H1 (cell line): ENCODE results near the gene PRX. TPM values are rescaled to one million over a fixed set of nuclear protein-coding genes. Genes with fewer than 3 reads are reported as not detected.
A peak's percentile ranks its signal among the peaks of the same experiment; 100 is the strongest.

Source experiments
- CTCF ChIA-PET: fragments of 300-600 bp; sonication (Branson Sonifier 250); formaldehyde crosslinking; loops from one replicate; lab custom pipeline; 2021; ENCODE audit not compliant: partially characterized antibody; lab: Charles Lee
- POLR2A ChIA-PET: fragments of 300-600 bp; sonication (Branson Sonifier 250); formaldehyde crosslinking; loops from one replicate; lab custom pipeline; 2021; ENCODE audit warnings: inconsistent platforms; ENCODE audit not compliant: partially characterized antibody; lab: Charles Lee
- DNase-seq, 2 experiments: peaks; one replicate each; pipeline versions ENCODE4 v3.0.0 to v3.0.0-alpha.2; 2010 to 2022; ENCODE audit warnings: low spot score in 2 of 2, low read depth in 1 of 2, mixed read lengths in 1 of 2
- FAIRE-seq: peaks from 2 replicates; lab custom pipeline; 2011; peaks lifted over from hg19 to GRCh38; lab: Jason Lieb, UNC
- H2AFZ ChIP-seq: 2 replicates; pipeline ENCODE4 v1.8.1; 2012; ENCODE audit warnings: low read length, inconsistent platforms
- H2AK5ac ChIP-seq: 2 replicates; pipeline ENCODE4 v1.6.1; 2013; ENCODE audit warnings: low read depth, low read length
- H2BK120ac ChIP-seq: replicated peaks from 2 replicates; pipeline ENCODE3; 2013; ENCODE audit warnings: low read depth, low read length, inconsistent platforms
- H2BK12ac ChIP-seq: 2 replicates; pipeline ENCODE4 v1.6.1; 2013; ENCODE audit warnings: low read depth, low read length
- H2BK15ac ChIP-seq: 2 replicates; pipeline ENCODE4 v1.6.1; 2013; ENCODE audit warnings: low read length
- H2BK20ac ChIP-seq: 2 replicates; pipeline ENCODE4 v1.6.1; 2013; ENCODE audit warnings: low read length
- H2BK5ac ChIP-seq: 2 replicates; pipeline ENCODE4 v1.6.1; 2013; ENCODE audit warnings: low read depth, low read length
- H3K14ac ChIP-seq: 2 replicates; pipeline ENCODE4 v1.6.1; 2013; ENCODE audit warnings: inconsistent platforms; ENCODE audit not compliant: insufficient read length
- H3K18ac ChIP-seq: 2 replicates; pipeline ENCODE4 v1.6.1; 2013; ENCODE audit warnings: low read length; ENCODE audit errors: extremely low read depth
- H3K23ac ChIP-seq: 2 replicates; pipeline ENCODE4 v1.6.1; 2013; ENCODE audit warnings: inconsistent platforms; ENCODE audit not compliant: insufficient read length
- H3K23me2 ChIP-seq: 2 replicates; pipeline ENCODE4 v1.6.1; 2013; ENCODE audit warnings: low read depth, low read length
- H3K27ac ChIP-seq: 2 replicates; pipeline ENCODE4 v1.6.1; 2011; ENCODE audit warnings: low read depth, low read length, inconsistent platforms
- H3K27me3 ChIP-seq, 4 experiments: replicated peaks in 1 of 4; 1 replicate in 1 of 4; 2 replicates in 3 of 4; pipeline versions ENCODE4 v1.6.1 to v1.8.1; 2011 to 2013; ENCODE audit warnings: low read length in 3 of 4, mild to moderate bottlenecking in 3 of 4, inconsistent platforms in 2 of 4, mixed read lengths in 2 of 4, moderate library complexity in 1 of 4; ENCODE audit not compliant: control insufficient read depth in 3 of 4, insufficient read depth in 3 of 4; ENCODE audit errors: extremely low read depth in 1 of 4
- H3K36me3 ChIP-seq, 4 experiments: 2 replicates each; pipeline versions ENCODE4 v1.6.1 to v1.8.1; 2011 to 2013; ENCODE audit warnings: mild to moderate bottlenecking in 4 of 4, low read length in 3 of 4, moderate library complexity in 2 of 4, control low read depth in 1 of 4, inconsistent platforms in 1 of 4; ENCODE audit not compliant: insufficient read depth in 4 of 4, control insufficient read depth in 2 of 4
- H3K4ac ChIP-seq: replicated peaks from 2 replicates; pipeline ENCODE3; 2013; ENCODE audit warnings: low read length, low read depth, mixed read lengths, inconsistent platforms; ENCODE audit not compliant: insufficient read length
- H3K4me1 ChIP-seq, 4 experiments: replicated peaks in 1 of 4; 1 replicate in 1 of 4; 2 replicates in 3 of 4; pipeline versions ENCODE4 v1.6.1 to v1.8.1; 2011 to 2013; ENCODE audit warnings: low read length in 3 of 4, inconsistent platforms in 2 of 4, mixed read lengths in 1 of 4; ENCODE audit not compliant: insufficient read depth in 4 of 4, control insufficient read depth in 3 of 4
- H3K4me2 ChIP-seq, 2 experiments: 2 replicates each; pipeline versions ENCODE4 v1.6.1 to v1.8.1; 2011 to 2013; ENCODE audit warnings: low read depth in 2 of 2, low read length in 2 of 2, control low read depth in 1 of 2, inconsistent platforms in 1 of 2, mild to moderate bottlenecking in 1 of 2; ENCODE audit not compliant: insufficient read depth in 1 of 2
- H3K4me3 ChIP-seq, 4 experiments: fragments of 200-600, 300-600 bp in 1 of 4; sonication (generic), shearing (Covaris generic), sonication (Bioruptor Twin) in 1 of 4; 2 replicates each; pipeline versions ENCODE4 v1.5.1 to v1.8.1; 2011 to 2016; ENCODE audit warnings: low read length in 4 of 4, low read depth in 3 of 4, control low read depth in 2 of 4, inconsistent platforms in 2 of 4, mild to moderate bottlenecking in 2 of 4, mixed read lengths in 1 of 4, moderate library complexity in 1 of 4; ENCODE audit not compliant: insufficient read depth in 2 of 4; ENCODE audit errors: extremely low read depth in 1 of 4
- H3K56ac ChIP-seq: replicated peaks from 2 replicates; pipeline ENCODE3; 2013; ENCODE audit warnings: low read depth, mild to moderate bottlenecking, mixed read lengths, low read length, inconsistent platforms; ENCODE audit not compliant: insufficient read length
- H3K79me1 ChIP-seq: 2 replicates; pipeline ENCODE4 v1.6.1; 2013; ENCODE audit warnings: low read depth, low read length, control low read depth
- H3K79me2 ChIP-seq, 2 experiments: 2 replicates each; pipeline versions ENCODE4 v1.6.1 to v1.8.1; 2012 to 2013; ENCODE audit warnings: low read length in 2 of 2, mild to moderate bottlenecking in 2 of 2, inconsistent platforms in 1 of 2; ENCODE audit not compliant: insufficient read depth in 2 of 2, control insufficient read depth in 1 of 2
- H3K9ac ChIP-seq, 4 experiments: replicated peaks in 1 of 4; 1 replicate in 1 of 4; 2 replicates in 3 of 4; pipeline versions ENCODE4 v1.6.1 to v1.8.1; 2011 to 2013; ENCODE audit warnings: low read depth in 3 of 4, low read length in 3 of 4, control low read depth in 2 of 4, mild to moderate bottlenecking in 2 of 4, moderate library complexity in 2 of 4, inconsistent platforms in 1 of 4; ENCODE audit errors: extremely low read depth in 1 of 4
- H3K9me3 ChIP-seq, 2 experiments: 2 replicates each; pipeline versions ENCODE4 v1.6.1 to v1.8.1; 2012 to 2013; ENCODE audit warnings: mild to moderate bottlenecking in 2 of 2, moderate library complexity in 2 of 2, control low read depth in 1 of 2, inconsistent platforms in 1 of 2, low read depth in 1 of 2, low read length in 1 of 2, mixed read lengths in 1 of 2; ENCODE audit not compliant: insufficient read depth in 2 of 2
- H4K20me1 ChIP-seq, 2 experiments: replicated peaks in 1 of 2; 2 replicates each; pipeline versions ENCODE3 to v1.8.1; 2011 to 2013; ENCODE audit warnings: inconsistent platforms in 2 of 2, low read length in 2 of 2, mild to moderate bottlenecking in 1 of 2; ENCODE audit not compliant: insufficient read depth in 2 of 2, control insufficient read depth in 1 of 2
- H4K5ac ChIP-seq: 2 replicates; pipeline ENCODE4 v1.6.1; 2013; ENCODE audit warnings: low read length, low read depth, mixed read lengths, inconsistent platforms; ENCODE audit not compliant: insufficient read length
- H4K8ac ChIP-seq: 2 replicates; pipeline ENCODE4 v1.8.0; 2013; ENCODE audit warnings: mild to moderate bottlenecking, moderate library complexity, low read length, inconsistent platforms; ENCODE audit not compliant: insufficient read depth; ENCODE audit errors: extremely low read depth
- H4K91ac ChIP-seq: replicated peaks from 2 replicates; pipeline ENCODE3; 2013; ENCODE audit warnings: low read length, mixed read lengths, inconsistent platforms; ENCODE audit not compliant: insufficient read length
- RFX5 ChIP-seq: IDR thresholded peaks from 2 replicates; pipeline ENCODE4 v1.6.1; 2011; ENCODE audit warnings: low read depth, low read length, improper control_type of control experiment, borderline replicate concordance
- WGBS, 2 experiments: shearing (Covaris generic) in 1 of 2; methylation state at CpG; one replicate each; pipeline versions ENCODE4 v1.1.6 to v1.1.7; 2013 to 2015; ENCODE audit warnings: low lambda C conversion rate in 2 of 2, mixed read lengths in 2 of 2, inconsistent platforms in 1 of 2, low coverage in 1 of 2, missing lambda C conversion rate in 1 of 2; ENCODE audit not compliant: insufficient replicate concordance in 2 of 2, insufficient coverage in 1 of 2, insufficient read length in 1 of 2; ENCODE audit errors: extremely low coverage in 1 of 2, missing lambda C conversion rate in 1 of 2; 5-methylcytosine and 5-hydroxymethylcytosine counted together
- polyA plus RNA-seq, 7 experiments: library from polyadenylated mRNA; depleted of rRNA in 3 of 7; stranded (reverse) in 5 of 7; unstranded in 2 of 7; fragments of >200 nt in 5 of 7; fragments of 200-250 nt in 2 of 7; gene quantifications; 1 replicate in 5 of 7; 2 replicates in 1 of 7; 4 replicates in 1 of 7; pipeline versions ENCODE4 v1.2.1 to v1.2.3, GENCODE V29; 2011 to 2013; ENCODE audit warnings: missing spikeins in 2 of 7, mixed read lengths in 2 of 7
- total RNA-seq: library from RNA; stranded (reverse); fragmentation: NEBNext Ultra II Directional; extraction: Animal tissue kit (Norgen Biotek cat#: 25700); gene quantifications from 2 replicates; pipeline ENCODE4 v1.2.1, GENCODE V29; 2021

The PRX gene
- total and polyA plus RNA-seq, 2 of the 8 experiments (the other 6 are each of a cell fraction or from before 2014, with no cell fraction given): 2.8 to 5.8 TPM

- Histone ChIP-seq H3K36me3 (no peaks in the 10 kb centered on the region), H4K8ac (no peak overlapping the region), H3K27ac (no peak overlapping the region), H3K9ac (no peak overlapping the region), H4K91ac (no peak overlapping the region), H3K27me3 (no peaks in the 10 kb centered on the region; a peak in 1 of 7 replicates), H2BK15ac (peak overlapping the region; percentile 74; the same call in 1 of the 2 replicates), H2BK120ac (no peak overlapping the region), H3K9me3 (no peaks in the 10 kb centered on the region), H4K5ac (no peak overlapping the region), H2AFZ (no peak overlapping the region), H2BK12ac (0 out of 2 replicates have a peak overlapping the region, but pooled peaks have one; percentile 11), H3K4me2 (no peak overlapping the region), H3K23me2 (no peaks in the 10 kb centered on the region; the same call in 1 of the 2 replicates), H3K4me1 (peaks cover 0 to 23% (median 13%) of the 10 kb centered on the region in 4 experiments; a peak in 6 of 7 replicates), H3K4me3 (no peak overlapping the region), H3K18ac (no peak overlapping the region), H3K79me2 (no peaks in the 10 kb centered on the region), H2AK5ac (no peak overlapping the region), H4K20me1 (no peaks in the 10 kb centered on the region), H3K79me1 (no peaks in the 10 kb centered on the region), H3K56ac (no peak overlapping the region), H3K14ac (no peak overlapping the region), H2BK5ac (no peak overlapping the region), H3K23ac (no peak overlapping the region), H2BK20ac (no peak overlapping the region), H3K4ac (no peak overlapping the region)
- POLR2A ChIA-PET: interaction anchor here (0.8 to 4.7 kb wide), 7 partner anchors 9 to 47 kb away, joined by 3 to 18 read pairs (median 4); partner anchors contain the start of gene SERTAD1
- DNase-seq (no peak), FAIRE-seq (no peak)
- WGBS, 2 experiments: 89% methylated on average over 2 of the region's 2 CpGs; no CpG with 5 or more reads in 1 of the 2 experiments
- CTCF ChIA-PET: interaction anchor here (1.3 to 2.8 kb wide), 2 partner anchors 21 to 48 kb away, joined by 3 to 14 read pairs; no protein-coding TSS in a partner anchor
- no peak for TF ChIP-seq RFX5
Observed at GRCh38 chr19:40415768-40416167, 2.6 kb upstream of the PRX start.
